ENCODE measurements around the gene AJAP1. TPM values are rescaled to one million over a fixed set of nuclear protein-coding genes. Genes with fewer than 3 reads are reported as not detected.

AJAP1 gene
- total and polyA plus RNA-seq, 2 experiments from 2014 or later = not detected

DNA sequence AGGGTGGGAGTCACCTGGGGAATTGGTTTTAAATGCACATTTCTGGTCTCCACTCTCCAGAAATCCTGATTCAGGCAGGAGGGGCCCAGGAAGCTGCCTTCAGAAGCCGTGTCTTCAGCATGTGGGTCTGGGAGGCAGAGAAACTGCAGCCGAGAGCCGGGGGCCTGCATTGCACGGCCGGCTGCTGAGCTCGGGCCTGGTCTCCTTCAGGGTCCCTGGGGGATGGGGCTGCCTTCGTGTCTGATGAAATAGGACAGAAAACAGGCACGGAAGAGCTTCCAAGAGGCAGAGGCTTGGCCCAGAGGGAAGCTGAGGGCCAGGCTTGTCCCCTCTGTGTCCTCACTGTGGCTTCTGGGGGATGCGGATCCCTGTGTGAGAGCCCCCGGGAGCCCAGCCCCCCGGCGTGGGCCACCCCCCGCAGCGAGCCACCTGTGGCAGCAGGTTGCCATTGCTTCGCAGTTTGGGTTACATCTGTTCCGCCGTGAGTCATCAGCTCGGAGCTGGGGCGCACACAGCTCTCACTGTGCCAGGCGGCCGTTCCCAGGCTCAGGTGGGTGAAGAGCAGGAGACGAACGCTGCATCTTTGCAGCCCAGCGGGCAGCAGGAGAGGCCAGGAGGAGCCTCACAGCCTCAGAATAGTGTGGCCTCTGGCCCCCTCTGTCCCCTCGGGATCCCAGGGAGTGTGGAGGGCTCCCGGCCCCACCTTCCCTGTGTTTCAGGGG lies 72.4 kb downstream of the AJAP1 start:
- H3K27ac Mint-ChIP-seq = peak overlapping the region; percentile 86; the same call in 1 of the 2 replicates
- peak; percentile 32 for ATAC-seq
- H3K27me3 Mint-ChIP-seq (ENCODE audit: insufficient read depth, low read depth, poor library complexity) = peaks cover 14% of the 10 kb centered on the region
- Histone ChIP-seq H3K79me2 (replicated peaks; ENCODE audit: insufficient read depth) (no peaks in the 10 kb centered on the region), H3K4me2 (no peak overlapping the region), H3F3A (replicated peaks; ENCODE audit: low read depth) (no peaks in the 10 kb centered on the region), H2AFZ (no peak overlapping the region), H3K36me3 (ENCODE audit: insufficient read depth) (no peaks in the 10 kb centered on the region; the same call in 1 of the 2 replicates), H3K27ac (ENCODE audit: low read depth) (no peak overlapping the region), H4K20me1 (replicated peaks; ENCODE audit: insufficient read depth) (no peaks in the 10 kb centered on the region), H3K9me2 (ENCODE audit: insufficient read depth) (no peaks in the 10 kb centered on the region), H3K4me3 (no peak overlapping the region), H3K4me1 (ENCODE audit: insufficient read depth) (no peaks in the 10 kb centered on the region), H3K27me3 (ENCODE audit: insufficient read depth) (no peaks in the 10 kb centered on the region)
- no peak overlapping the region for H3K4me3 Mint-ChIP-seq
- H3K9me3 Mint-ChIP-seq = no peaks in the 10 kb centered on the region
- TF ChIP-seq STAT1 (IDR thresholded peaks at IDR 0.05; ENCODE audit: unreplicated experiment) (no peak), ZNF331 (CRISPR knock-in tag; IDR thresholded peaks at IDR 0.05; ENCODE audit: low read depth) (no peak), POLR2AphosphoS5 (IDR thresholded peaks at IDR 0.05; ENCODE audit: low read depth) (no peak), NANOG (IDR thresholded peaks at IDR 0.05; ENCODE audit: borderline replicate concordance) (no peak), ZNF114 (CRISPR knock-in tag; IDR thresholded peaks at IDR 0.05) (no peak), CREB1 (CRISPR knock-in tag; IDR thresholded peaks at IDR 0.05; ENCODE audit: low read depth) (no peak), EZH2phosphoT487 (IDR thresholded peaks at IDR 0.05; ENCODE audit: unreplicated experiment) (no peak), ZNF462 (CRISPR knock-in tag; IDR thresholded peaks at IDR 0.05) (no peak), JUNB (IDR thresholded peaks at IDR 0.05; ENCODE audit: unreplicated experiment) (no peak), EZH2 (IDR thresholded peaks at IDR 0.05; ENCODE audit: low read depth, unreplicated experiment) (no peak)
- TF ChIP-seq, protein P1, sequence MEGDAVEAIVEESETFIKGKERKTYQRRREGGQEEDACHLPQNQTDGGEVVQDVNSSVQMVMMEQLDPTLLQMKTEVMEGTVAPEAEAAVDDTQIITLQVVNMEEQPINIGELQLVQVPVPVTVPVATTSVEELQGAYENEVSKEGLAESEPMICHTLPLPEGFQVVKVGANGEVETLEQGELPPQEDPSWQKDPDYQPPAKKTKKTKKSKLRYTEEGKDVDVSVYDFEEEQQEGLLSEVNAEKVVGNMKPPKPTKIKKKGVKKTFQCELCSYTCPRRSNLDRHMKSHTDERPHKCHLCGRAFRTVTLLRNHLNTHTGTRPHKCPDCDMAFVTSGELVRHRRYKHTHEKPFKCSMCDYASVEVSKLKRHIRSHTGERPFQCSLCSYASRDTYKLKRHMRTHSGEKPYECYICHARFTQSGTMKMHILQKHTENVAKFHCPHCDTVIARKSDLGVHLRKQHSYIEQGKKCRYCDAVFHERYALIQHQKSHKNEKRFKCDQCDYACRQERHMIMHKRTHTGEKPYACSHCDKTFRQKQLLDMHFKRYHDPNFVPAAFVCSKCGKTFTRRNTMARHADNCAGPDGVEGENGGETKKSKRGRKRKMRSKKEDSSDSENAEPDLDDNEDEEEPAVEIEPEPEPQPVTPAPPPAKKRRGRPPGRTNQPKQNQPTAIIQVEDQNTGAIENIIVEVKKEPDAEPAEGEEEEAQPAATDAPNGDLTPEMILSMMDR (conservative IDR thresholded peaks at IDR 0.05; ENCODE audit: low read depth in 2 of 2) = no peak
- TF ChIP-seq, protein P2, sequence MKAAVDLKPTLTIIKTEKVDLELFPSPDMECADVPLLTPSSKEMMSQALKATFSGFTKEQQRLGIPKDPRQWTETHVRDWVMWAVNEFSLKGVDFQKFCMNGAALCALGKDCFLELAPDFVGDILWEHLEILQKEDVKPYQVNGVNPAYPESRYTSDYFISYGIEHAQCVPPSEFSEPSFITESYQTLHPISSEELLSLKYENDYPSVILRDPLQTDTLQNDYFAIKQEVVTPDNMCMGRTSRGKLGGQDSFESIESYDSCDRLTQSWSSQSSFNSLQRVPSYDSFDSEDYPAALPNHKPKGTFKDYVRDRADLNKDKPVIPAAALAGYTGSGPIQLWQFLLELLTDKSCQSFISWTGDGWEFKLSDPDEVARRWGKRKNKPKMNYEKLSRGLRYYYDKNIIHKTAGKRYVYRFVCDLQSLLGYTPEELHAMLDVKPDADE (IDR thresholded peaks at IDR 0.05) = no peak
- TF ChIP-seq, protein P3, sequence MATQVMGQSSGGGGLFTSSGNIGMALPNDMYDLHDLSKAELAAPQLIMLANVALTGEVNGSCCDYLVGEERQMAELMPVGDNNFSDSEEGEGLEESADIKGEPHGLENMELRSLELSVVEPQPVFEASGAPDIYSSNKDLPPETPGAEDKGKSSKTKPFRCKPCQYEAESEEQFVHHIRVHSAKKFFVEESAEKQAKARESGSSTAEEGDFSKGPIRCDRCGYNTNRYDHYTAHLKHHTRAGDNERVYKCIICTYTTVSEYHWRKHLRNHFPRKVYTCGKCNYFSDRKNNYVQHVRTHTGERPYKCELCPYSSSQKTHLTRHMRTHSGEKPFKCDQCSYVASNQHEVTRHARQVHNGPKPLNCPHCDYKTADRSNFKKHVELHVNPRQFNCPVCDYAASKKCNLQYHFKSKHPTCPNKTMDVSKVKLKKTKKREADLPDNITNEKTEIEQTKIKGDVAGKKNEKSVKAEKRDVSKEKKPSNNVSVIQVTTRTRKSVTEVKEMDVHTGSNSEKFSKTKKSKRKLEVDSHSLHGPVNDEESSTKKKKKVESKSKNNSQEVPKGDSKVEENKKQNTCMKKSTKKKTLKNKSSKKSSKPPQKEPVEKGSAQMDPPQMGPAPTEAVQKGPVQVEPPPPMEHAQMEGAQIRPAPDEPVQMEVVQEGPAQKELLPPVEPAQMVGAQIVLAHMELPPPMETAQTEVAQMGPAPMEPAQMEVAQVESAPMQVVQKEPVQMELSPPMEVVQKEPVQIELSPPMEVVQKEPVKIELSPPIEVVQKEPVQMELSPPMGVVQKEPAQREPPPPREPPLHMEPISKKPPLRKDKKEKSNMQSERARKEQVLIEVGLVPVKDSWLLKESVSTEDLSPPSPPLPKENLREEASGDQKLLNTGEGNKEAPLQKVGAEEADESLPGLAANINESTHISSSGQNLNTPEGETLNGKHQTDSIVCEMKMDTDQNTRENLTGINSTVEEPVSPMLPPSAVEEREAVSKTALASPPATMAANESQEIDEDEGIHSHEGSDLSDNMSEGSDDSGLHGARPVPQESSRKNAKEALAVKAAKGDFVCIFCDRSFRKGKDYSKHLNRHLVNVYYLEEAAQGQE (IDR thresholded peaks at IDR 0.05; ENCODE audit: unreplicated experiment) = no peak
- H3K36me3 Mint-ChIP-seq (ENCODE audit: low read depth) = no peaks in the 10 kb centered on the region; the same call in 2 of the 3 replicates
- peaks cover 20% of the 10 kb centered on the region for H3K4me1 Mint-ChIP-seq
- no peak for DNase-seq (ENCODE audit: low spot score)

All from GM23338 (cell line).